ENCODE measurements around the gene SMIM45.

Gene SMIM45

DNA sequence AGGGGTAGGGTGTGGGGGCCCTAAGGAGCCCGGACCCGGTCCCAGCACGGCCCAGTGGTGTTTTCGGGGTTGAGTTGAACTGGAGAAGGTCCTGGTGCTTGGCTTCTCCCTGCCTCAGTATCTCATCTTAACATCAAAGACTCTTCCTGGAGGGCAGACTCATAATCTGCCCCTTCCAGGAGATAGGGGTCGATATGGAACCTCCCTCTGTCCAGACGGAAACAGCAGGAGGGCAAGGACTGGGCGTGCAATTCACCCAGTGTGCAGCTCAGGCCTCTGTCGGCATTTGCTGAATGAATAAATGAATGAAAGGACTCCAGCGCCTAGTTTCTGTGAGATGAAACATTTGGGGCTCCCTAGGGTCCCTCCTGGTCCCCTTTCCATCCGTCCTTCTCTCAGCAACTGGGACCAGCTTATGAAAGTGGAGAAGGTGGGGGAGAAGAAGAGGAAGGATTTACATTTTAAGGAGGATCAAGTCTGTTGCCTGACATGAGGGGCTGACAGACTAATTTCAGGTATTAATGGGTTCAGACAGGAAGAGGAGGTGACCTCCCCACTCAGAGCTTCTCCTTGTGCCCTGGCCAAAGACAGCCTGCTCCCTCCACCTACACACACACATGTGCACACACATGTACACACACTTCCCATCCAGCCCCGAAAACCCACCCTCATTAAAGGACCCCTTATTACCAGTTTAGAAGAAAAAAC, 36.0 kb upstream of the SMIM45 start:
- TF ChIP-seq TAF1 (IDR thresholded peaks at IDR 0.05; ENCODE audit: low read depth) (no peak), FOXM1 (IDR thresholded peaks at IDR 0.05; ENCODE audit: borderline replicate concordance, low read depth) (no peak), NFIC (IDR thresholded peaks at IDR 0.05) (no peak), TCF12 (IDR thresholded peaks at IDR 0.05; ENCODE audit: low read depth) (no peak), RAD21 (IDR thresholded peaks at IDR 0.05; ENCODE audit: low read depth) (no peak), TEAD4 (IDR thresholded peaks at IDR 0.05) (no peak), YY1 (IDR thresholded peaks at IDR 0.05; ENCODE audit: low read depth) (no peak), CREB1 (IDR thresholded peaks at IDR 0.05; ENCODE audit: low read depth) (no peak)
- TF ChIP-seq, protein P1, sequence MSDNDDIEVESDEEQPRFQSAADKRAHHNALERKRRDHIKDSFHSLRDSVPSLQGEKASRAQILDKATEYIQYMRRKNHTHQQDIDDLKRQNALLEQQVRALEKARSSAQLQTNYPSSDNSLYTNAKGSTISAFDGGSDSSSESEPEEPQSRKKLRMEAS (IDR thresholded peaks at IDR 0.05), result no peak

DNA sequence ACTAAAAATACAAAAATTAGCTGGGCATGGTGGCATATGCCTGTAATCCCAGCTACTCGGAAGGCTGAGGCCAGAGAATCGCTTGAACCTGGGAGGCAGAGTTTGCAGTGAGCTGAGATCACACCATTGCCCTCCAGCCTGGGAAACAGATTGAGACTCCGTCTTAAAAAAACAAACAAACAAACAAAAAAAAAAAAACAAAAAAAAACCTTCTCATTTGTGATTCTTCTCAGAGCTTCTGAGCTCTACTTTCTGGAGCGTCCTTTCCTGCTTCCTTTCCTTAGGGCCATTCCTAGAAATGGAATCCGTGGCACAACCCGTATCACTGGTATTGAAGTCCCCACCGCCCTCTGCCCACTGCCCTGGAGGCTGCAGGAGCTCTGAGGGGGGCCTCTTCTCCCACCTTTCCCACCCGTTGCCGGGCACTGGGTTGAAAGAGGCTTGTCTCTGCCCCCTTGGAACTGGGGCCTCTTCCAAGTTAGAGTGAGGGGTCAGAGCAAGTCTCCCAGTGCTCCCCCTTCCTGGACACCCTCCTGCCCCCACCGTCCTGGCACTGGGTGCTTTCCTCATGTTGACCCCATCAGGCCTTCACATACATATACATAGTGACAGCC, 35.1 kb upstream of the SMIM45 start:
- TF ChIP-seq TEAD4 (IDR thresholded peaks at IDR 0.05), result no peak
- no peak for TF ChIP-seq CREB1 (IDR thresholded peaks at IDR 0.05; ENCODE audit: low read depth)
- no peak for TF ChIP-seq RAD21 (IDR thresholded peaks at IDR 0.05; ENCODE audit: low read depth)
- TF ChIP-seq, protein P2, sequence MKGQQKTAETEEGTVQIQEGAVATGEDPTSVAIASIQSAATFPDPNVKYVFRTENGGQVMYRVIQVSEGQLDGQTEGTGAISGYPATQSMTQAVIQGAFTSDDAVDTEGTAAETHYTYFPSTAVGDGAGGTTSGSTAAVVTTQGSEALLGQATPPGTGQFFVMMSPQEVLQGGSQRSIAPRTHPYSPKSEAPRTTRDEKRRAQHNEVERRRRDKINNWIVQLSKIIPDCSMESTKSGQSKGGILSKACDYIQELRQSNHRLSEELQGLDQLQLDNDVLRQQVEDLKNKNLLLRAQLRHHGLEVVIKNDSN (IDR thresholded peaks at IDR 0.05), result no peak
- no peak for TF ChIP-seq TAF1 (IDR thresholded peaks at IDR 0.05; ENCODE audit: low read depth)
- TF ChIP-seq YY1 (IDR thresholded peaks at IDR 0.05; ENCODE audit: low read depth), result no peak
- TF ChIP-seq, protein P1 (IDR thresholded peaks at IDR 0.05), result no peak

DNA sequence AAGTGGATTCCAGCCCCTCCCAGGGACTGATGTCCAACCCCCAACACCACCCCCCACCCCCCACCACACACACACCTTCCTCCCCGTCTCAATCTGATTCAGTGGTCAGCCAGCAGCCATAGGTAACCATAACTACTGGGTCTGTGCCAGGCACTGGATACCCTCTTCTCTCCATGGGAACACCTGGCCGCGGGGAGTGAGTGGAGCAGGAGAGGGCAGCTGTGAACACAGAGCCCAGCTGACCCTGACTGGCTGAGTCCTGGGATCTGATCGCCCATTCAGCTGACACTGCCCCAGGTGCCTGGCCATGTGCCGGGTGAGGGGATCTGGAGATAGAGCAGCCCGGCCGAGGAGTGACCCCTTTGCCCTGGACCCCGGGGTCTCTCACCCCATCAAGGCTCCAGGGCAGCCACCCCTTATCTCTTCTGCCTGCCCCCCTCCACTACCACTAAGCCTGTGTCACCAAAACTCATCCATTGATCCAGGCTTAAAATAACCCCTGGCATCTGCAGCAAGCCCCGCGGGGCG, 34.5 kb upstream of the SMIM45 start:
- TF ChIP-seq YY1 (IDR thresholded peaks at IDR 0.05; ENCODE audit: low read depth) (no peak), CREB1 (IDR thresholded peaks at IDR 0.05; ENCODE audit: low read depth) (no peak), TCF12 (IDR thresholded peaks at IDR 0.05; ENCODE audit: low read depth) (no peak), CEBPB (IDR thresholded peaks at IDR 0.05) (no peak), TAF1 (IDR thresholded peaks at IDR 0.05; ENCODE audit: low read depth) (no peak), FOXM1 (IDR thresholded peaks at IDR 0.05; ENCODE audit: borderline replicate concordance, low read depth) (no peak), RAD21 (IDR thresholded peaks at IDR 0.05; ENCODE audit: low read depth) (no peak), EGR1 (IDR thresholded peaks at IDR 0.05) (no peak), TEAD4 (IDR thresholded peaks at IDR 0.05) (no peak), EP300 (IDR thresholded peaks at IDR 0.05; ENCODE audit: borderline replicate concordance) (no peak), ZBTB7A (IDR thresholded peaks at IDR 0.05; ENCODE audit: low read depth) (no peak; the same call in 1 of the 2 replicates), NFIC (IDR thresholded peaks at IDR 0.05) (no peak)
- TF ChIP-seq, protein P3, sequence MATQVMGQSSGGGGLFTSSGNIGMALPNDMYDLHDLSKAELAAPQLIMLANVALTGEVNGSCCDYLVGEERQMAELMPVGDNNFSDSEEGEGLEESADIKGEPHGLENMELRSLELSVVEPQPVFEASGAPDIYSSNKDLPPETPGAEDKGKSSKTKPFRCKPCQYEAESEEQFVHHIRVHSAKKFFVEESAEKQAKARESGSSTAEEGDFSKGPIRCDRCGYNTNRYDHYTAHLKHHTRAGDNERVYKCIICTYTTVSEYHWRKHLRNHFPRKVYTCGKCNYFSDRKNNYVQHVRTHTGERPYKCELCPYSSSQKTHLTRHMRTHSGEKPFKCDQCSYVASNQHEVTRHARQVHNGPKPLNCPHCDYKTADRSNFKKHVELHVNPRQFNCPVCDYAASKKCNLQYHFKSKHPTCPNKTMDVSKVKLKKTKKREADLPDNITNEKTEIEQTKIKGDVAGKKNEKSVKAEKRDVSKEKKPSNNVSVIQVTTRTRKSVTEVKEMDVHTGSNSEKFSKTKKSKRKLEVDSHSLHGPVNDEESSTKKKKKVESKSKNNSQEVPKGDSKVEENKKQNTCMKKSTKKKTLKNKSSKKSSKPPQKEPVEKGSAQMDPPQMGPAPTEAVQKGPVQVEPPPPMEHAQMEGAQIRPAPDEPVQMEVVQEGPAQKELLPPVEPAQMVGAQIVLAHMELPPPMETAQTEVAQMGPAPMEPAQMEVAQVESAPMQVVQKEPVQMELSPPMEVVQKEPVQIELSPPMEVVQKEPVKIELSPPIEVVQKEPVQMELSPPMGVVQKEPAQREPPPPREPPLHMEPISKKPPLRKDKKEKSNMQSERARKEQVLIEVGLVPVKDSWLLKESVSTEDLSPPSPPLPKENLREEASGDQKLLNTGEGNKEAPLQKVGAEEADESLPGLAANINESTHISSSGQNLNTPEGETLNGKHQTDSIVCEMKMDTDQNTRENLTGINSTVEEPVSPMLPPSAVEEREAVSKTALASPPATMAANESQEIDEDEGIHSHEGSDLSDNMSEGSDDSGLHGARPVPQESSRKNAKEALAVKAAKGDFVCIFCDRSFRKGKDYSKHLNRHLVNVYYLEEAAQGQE (IDR thresholded peaks at IDR 0.05; ENCODE audit: low read depth), result no peak
- TF ChIP-seq, protein P1 (IDR thresholded peaks at IDR 0.05), result no peak
- TF ChIP-seq, protein P2 (IDR thresholded peaks at IDR 0.05), result no peak

DNA sequence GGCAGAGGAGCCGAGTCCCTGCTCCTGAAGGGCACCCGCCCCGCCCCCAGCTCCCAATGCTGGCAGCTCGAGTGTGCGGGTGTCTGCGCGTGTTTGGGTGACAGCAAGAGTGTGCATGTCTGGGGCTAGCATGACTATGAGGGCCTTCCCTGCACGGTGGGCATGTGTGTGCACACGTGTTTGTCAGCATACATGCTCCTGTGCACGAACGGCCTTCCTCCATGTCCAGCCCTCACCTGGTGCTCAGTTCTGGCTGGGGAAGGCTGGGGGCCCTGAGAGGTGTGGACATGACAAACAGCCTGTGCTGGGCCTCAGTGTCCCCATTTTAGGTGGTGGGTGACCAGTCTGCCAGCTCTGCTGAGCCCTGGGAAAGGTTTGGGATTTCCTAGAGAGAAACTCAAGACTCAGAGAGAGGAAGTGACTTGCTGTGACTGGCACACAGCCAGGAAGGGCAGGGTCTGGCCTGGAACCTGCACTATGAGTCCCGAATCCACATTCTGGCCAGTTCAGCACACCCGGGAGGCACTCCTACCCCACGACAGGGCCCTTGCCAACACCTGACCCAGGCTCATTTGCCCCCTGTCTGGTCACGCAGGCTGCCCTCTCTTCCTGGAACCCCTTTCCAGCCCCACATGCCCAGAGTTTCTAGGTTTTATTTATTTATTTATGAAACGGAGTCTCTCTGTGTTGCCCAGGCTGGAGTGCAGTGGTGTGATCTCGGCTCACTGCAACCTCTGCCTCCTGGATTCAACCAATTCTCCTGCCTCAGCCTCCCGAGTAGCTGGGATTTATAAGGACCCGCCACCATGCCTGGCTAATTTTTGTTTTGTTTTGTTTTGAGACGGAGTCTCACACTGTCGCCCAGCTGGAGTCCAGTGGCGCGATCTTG, 33.8 kb upstream of the SMIM45 start:
- TF ChIP-seq NFIC (IDR thresholded peaks at IDR 0.05), result peak; percentile 94
- TF ChIP-seq TEAD4 (IDR thresholded peaks at IDR 0.05), result no peak; the same call in 1 of the 2 replicates
- TF ChIP-seq EP300 (IDR thresholded peaks at IDR 0.05; ENCODE audit: borderline replicate concordance), result peak; percentile 48; the same call in 1 of the 2 replicates
- TF ChIP-seq FOXM1 (IDR thresholded peaks at IDR 0.05; ENCODE audit: borderline replicate concordance, low read depth), result no peak
- TF ChIP-seq, protein P3 (IDR thresholded peaks at IDR 0.05; ENCODE audit: low read depth), result no peak
- TF ChIP-seq ZBTB7A (IDR thresholded peaks at IDR 0.05; ENCODE audit: low read depth), result 0 out of 2 replicates have a peak, but pooled peaks have one; percentile 12
- TF ChIP-seq CREB1 (IDR thresholded peaks at IDR 0.05; ENCODE audit: low read depth), result no peak
- TF ChIP-seq, protein P1 (IDR thresholded peaks at IDR 0.05), result peak; percentile 42; the same call in 1 of the 2 replicates
- no peak for TF ChIP-seq EGR1 (IDR thresholded peaks at IDR 0.05)
